Loucy (cell line): Measurements from ENCODE around the gene QDPR.

Experiments
- EZH2phosphoT487 ChIP-seq: fragments of 200-600 bp; IDR thresholded peaks from 2 replicates; pipeline ENCODE4 v1.6.1; 2018; ENCODE audit warnings: antibody characterized with exemption, mild to moderate bottlenecking, moderate library complexity, borderline replicate concordance
- TF ChIP-seq, protein P1 (sequence below): fragments of 200-600 bp; sonication (generic); conservative IDR thresholded peaks from 2 replicates; pipeline ENCODE4 v1.5.1; 2014; ENCODE audit warnings: mild to moderate bottlenecking, antibody characterized with exemption, low read length

DNA sequence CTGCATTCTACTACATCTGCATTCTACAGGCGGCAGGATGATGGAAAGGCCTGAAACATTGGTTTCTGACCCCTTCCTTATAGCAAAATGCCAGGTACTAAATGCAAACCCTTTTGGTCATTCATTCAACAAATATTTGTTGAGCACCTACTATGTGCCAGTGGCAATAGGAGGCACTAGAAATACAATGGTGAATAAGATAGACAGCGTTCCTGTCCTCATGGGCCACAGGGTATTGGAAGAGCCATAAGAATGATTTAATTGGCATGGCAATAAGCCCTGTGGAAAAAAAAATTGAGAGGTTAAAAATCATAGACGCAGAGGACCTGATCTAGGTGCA, 47.8 kb upstream of the QDPR start:
- no peak for TF ChIP-seq EZH2phosphoT487
- TF ChIP-seq, protein P1, sequence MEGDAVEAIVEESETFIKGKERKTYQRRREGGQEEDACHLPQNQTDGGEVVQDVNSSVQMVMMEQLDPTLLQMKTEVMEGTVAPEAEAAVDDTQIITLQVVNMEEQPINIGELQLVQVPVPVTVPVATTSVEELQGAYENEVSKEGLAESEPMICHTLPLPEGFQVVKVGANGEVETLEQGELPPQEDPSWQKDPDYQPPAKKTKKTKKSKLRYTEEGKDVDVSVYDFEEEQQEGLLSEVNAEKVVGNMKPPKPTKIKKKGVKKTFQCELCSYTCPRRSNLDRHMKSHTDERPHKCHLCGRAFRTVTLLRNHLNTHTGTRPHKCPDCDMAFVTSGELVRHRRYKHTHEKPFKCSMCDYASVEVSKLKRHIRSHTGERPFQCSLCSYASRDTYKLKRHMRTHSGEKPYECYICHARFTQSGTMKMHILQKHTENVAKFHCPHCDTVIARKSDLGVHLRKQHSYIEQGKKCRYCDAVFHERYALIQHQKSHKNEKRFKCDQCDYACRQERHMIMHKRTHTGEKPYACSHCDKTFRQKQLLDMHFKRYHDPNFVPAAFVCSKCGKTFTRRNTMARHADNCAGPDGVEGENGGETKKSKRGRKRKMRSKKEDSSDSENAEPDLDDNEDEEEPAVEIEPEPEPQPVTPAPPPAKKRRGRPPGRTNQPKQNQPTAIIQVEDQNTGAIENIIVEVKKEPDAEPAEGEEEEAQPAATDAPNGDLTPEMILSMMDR, result no peak
